Smooth muscle cell (in vitro differentiated cells): ENCODE measurements around the gene DLGAP1. TPM values are rescaled to one million over a fixed set of nuclear protein-coding genes. Genes with fewer than 3 reads are reported as not detected.

Experiments
- DNase-seq: peaks from one replicate; lab custom pipeline; 2025; ENCODE audit not compliant: unreplicated experiment; lab: John Stamatoyannopoulos, UW
- H2AFZ ChIP-seq: fragments of 200-600 bp; sonication (generic); 2 replicates; pipeline ENCODE4 v1.6.0; 2016; ENCODE audit warnings: antibody characterized with exemption, low read depth, mild to moderate bottlenecking
- H3F3A ChIP-seq: fragments of 200-600 bp; sonication (generic); 2 replicates; pipeline ENCODE4 v1.6.0; 2017; ENCODE audit warnings: antibody characterized with exemption, low read depth
- H3K27ac ChIP-seq: fragments of 200-600 bp; sonication (generic); 2 replicates; pipeline ENCODE4 v1.5.1; 2016; ENCODE audit warnings: low read depth, mild to moderate bottlenecking
- H3K27me3 ChIP-seq: fragments of 200-600 bp; sonication (generic); 2 replicates; pipeline ENCODE4 v1.6.1; 2016; ENCODE audit warnings: low read depth, mild to moderate bottlenecking
- H3K36me3 ChIP-seq: fragments of 200-600 bp; sonication (generic); 2 replicates; pipeline ENCODE4 v1.5.1; 2016; ENCODE audit warnings: low read depth
- H3K4me1 ChIP-seq: fragments of 200-600 bp; sonication (generic); 2 replicates; pipeline ENCODE4 v1.5.1; 2016; ENCODE audit warnings: low read depth
- H3K4me2 ChIP-seq: fragments of 200-600 bp; sonication (generic); 2 replicates; pipeline ENCODE4 v1.6.0; 2016; ENCODE audit warnings: mild to moderate bottlenecking
- H3K4me3 ChIP-seq: fragments of 200-600 bp; sonication (generic); 2 replicates; pipeline ENCODE4 v1.5.1; 2016; ENCODE audit warnings: mild to moderate bottlenecking
- H3K79me2 ChIP-seq: fragments of 200-600 bp; sonication (generic); 2 replicates; pipeline ENCODE4 v1.6.0; 2016; ENCODE audit warnings: low read depth, mild to moderate bottlenecking
- H3K9ac ChIP-seq: fragments of 200-600 bp; sonication (generic); 2 replicates; pipeline ENCODE4 v1.6.0; 2016; ENCODE audit warnings: low read depth
- H3K9me3 ChIP-seq: fragments of 200-600 bp; sonication (generic); replicated peaks from 2 replicates; pipeline ENCODE4 v1.5.1; 2016; ENCODE audit warnings: low read depth
- H4K20me1 ChIP-seq: fragments of 200-600 bp; sonication (generic); 2 replicates; pipeline ENCODE4 v1.6.0; 2016; ENCODE audit warnings: low read depth
- CTCF ChIP-seq: fragments of 200-600 bp; sonication (generic); IDR thresholded peaks from 2 replicates; pipeline ENCODE4 v1.5.1; 2017; ENCODE audit warnings: borderline replicate concordance, mild to moderate bottlenecking, antibody characterized with exemption; ENCODE audit not compliant: insufficient read depth, poor library complexity, severe bottlenecking
- WGBS: methylation state at CpG from one replicate; pipeline ENCODE4 v1.1.7; 2016; ENCODE audit warnings: low lambda C conversion rate; 5-methylcytosine and 5-hydroxymethylcytosine counted together
- polyA plus RNA-seq: library from polyadenylated mRNA; unstranded; fragments of >200 nt; fragmentation: Nextera tagmentation; extraction: Ambion mirVana; gene quantifications from 2 replicates; pipeline ENCODE4 v1.2.1, GENCODE V29; 2016
- total RNA-seq: library from RNA; depleted of rRNA; stranded (reverse); fragments of >200 nt; gene quantifications from 2 replicates; pipeline ENCODE4 v1.2.3, GENCODE V29; 2014

DLGAP1 gene
- total and polyA plus RNA-seq, 2 experiments from 2014 or later: 2.6 to 11.3 TPM

- Histone ChIP-seq H3K4me3 (no peak overlapping the region), H2AFZ (no peak overlapping the region), H3K4me1 (no peaks in the 10 kb centered on the region), H3K27ac (peak overlapping the region; percentile 31), H4K20me1 (no peaks in the 10 kb centered on the region), H3K9ac (no peak overlapping the region), H3K79me2 (no peaks in the 10 kb centered on the region), H3K9me3 (no peaks in the 10 kb centered on the region), H3K27me3 (no peaks in the 10 kb centered on the region), H3F3A (peaks cover 6% of the 10 kb centered on the region), H3K4me2 (no peak overlapping the region), H3K36me3 (no peaks in the 10 kb centered on the region)
- DNase-seq: no peak
- no peak for TF ChIP-seq CTCF
- 13% methylated on average over 1 of the region's 1 CpG for whole genome bisulfite sequencing
These were observed 597.6 kb downstream of the DLGAP1 start for GRCh38 chr18:3857544-3857943.

- WGBS: 97% methylated on average over 3 of the region's 3 CpGs
- Histone ChIP-seq H3K36me3 (no peaks in the 10 kb centered on the region), H3K4me1 (no peaks in the 10 kb centered on the region), H3K27ac (no peak overlapping the region), H3K9ac (no peak overlapping the region), H3K27me3 (no peaks in the 10 kb centered on the region), H3K9me3 (no peaks in the 10 kb centered on the region), H3F3A (peaks cover 6% of the 10 kb centered on the region), H3K4me3 (no peak overlapping the region), H3K79me2 (no peaks in the 10 kb centered on the region), H2AFZ (no peak overlapping the region), H4K20me1 (no peaks in the 10 kb centered on the region), H3K4me2 (no peak overlapping the region)
- TF ChIP-seq CTCF: no peak
- DNase-seq: no peak
These were observed 599.1 kb downstream of the DLGAP1 start for GRCh38 chr18:3855966-3856365.

GRCh38 chr18:3852321-3852720 lies 602.8 kb downstream of the DLGAP1 start:
- Histone ChIP-seq H2AFZ (no peak overlapping the region), H3K79me2 (no peaks in the 10 kb centered on the region), H3K9ac (no peak overlapping the region), H3K27ac (no peak overlapping the region), H3K4me2 (no peak overlapping the region), H3K9me3 (no peaks in the 10 kb centered on the region), H3K4me1 (no peaks in the 10 kb centered on the region), H3K4me3 (no peak overlapping the region), H4K20me1 (peaks cover 4% of the 10 kb centered on the region), H3F3A (no peaks in the 10 kb centered on the region), H3K36me3 (no peaks in the 10 kb centered on the region), H3K27me3 (no peaks in the 10 kb centered on the region)
- no peak for TF ChIP-seq CTCF
- no peak for DNase-seq
- 97% methylated on average over 2 of the region's 2 CpGs for WGBS

DNA sequence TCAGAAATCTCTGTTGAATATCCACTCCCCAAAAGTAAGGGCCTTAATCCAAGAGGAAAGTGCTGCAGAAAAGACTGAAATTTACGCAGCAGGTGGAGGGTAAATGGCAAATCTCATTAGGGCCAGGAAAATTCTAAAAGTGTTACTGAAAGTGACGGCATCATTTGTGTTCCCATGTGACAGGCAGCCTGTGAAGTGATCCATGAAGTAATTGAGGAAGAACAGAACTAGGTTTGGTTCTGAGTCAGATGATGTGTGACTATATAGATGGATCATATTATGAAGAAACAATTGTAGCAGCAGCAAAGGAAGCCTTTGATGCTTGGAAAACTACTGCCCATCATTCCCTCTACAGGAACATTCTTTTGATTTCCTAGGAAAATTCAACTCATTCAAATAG lies 603.9 kb downstream of the DLGAP1 start:
- H3K27me3 ChIP-seq: no peaks in the 10 kb centered on the region
- TF ChIP-seq CTCF: no peak
- no peak overlapping the region for H3K4me2 ChIP-seq
- no peak overlapping the region for H2AFZ ChIP-seq
- no peak overlapping the region for H3K9ac ChIP-seq
- no peaks in the 10 kb centered on the region for H3K4me1 ChIP-seq
- H4K20me1 ChIP-seq: peaks cover 7% of the 10 kb centered on the region
- no peaks in the 10 kb centered on the region for H3K9me3 ChIP-seq
- H3K4me3 ChIP-seq: no peak overlapping the region
- no peak for DNase-seq
- H3K36me3 ChIP-seq: no peaks in the 10 kb centered on the region
- WGBS: 90% methylated on average over 2 of the region's 2 CpGs
- H3K27ac ChIP-seq: no peak overlapping the region
- H3K79me2 ChIP-seq: no peaks in the 10 kb centered on the region
- no peaks in the 10 kb centered on the region for H3F3A ChIP-seq
